OCI-LY3 (cell line): ENCODE measurements around the gene NEK3.

Source experiments
- EZH2phosphoT487 ChIP-seq: fragments of 200-600 bp; shearing (Covaris generic); IDR thresholded peaks from 2 replicates; pipeline ENCODE4 v1.6.1; 2018; ENCODE audit warnings: antibody characterized with exemption, mixed run types, low read depth
- TF ChIP-seq, protein P1 (sequence below): fragments of 200-600, 300-600 bp; sonication (generic); IDR thresholded peaks from 2 replicates; pipeline ENCODE4 v1.5.1; 2014; ENCODE audit warnings: antibody characterized with exemption, low read length, low read depth

DNA sequence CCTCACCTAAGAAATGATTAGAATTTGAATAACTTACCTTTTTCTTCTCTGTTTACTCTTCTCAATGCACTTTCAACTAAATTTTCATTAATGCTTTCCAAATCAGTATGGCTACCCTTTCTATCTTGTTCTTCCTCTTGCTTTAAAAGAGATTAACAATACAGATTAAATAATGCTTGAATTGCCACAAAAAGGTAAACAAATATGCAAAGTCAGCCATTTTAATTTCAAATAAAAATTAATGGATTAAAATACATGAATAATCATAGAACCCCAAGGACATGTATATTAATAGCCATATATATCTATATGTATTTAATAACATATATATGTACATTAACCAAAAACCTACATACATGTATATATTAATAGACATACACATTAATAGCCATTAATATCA is 22.6 kb downstream of the NEK3 start:
- TF ChIP-seq, protein P1, sequence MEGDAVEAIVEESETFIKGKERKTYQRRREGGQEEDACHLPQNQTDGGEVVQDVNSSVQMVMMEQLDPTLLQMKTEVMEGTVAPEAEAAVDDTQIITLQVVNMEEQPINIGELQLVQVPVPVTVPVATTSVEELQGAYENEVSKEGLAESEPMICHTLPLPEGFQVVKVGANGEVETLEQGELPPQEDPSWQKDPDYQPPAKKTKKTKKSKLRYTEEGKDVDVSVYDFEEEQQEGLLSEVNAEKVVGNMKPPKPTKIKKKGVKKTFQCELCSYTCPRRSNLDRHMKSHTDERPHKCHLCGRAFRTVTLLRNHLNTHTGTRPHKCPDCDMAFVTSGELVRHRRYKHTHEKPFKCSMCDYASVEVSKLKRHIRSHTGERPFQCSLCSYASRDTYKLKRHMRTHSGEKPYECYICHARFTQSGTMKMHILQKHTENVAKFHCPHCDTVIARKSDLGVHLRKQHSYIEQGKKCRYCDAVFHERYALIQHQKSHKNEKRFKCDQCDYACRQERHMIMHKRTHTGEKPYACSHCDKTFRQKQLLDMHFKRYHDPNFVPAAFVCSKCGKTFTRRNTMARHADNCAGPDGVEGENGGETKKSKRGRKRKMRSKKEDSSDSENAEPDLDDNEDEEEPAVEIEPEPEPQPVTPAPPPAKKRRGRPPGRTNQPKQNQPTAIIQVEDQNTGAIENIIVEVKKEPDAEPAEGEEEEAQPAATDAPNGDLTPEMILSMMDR, result no peak
- no peak for TF ChIP-seq EZH2phosphoT487
